ENCODE results near the gene SNRNP48.

- no peak for TF ChIP-seq CTCF (IDR thresholded peaks at IDR 0.05)
- TF ChIP-seq POLR2A (IDR thresholded peaks at IDR 0.05): no peak
Measured at GRCh38 chr6:7604003-7604402, 14.0 kb downstream of the SNRNP48 start.
